ENCODE data around the gene WDR76.

- TF ChIP-seq CTCF (IDR thresholded peaks at IDR 0.05; ENCODE audit: poor library complexity, severe bottlenecking) (no peak), POLR2AphosphoS5 (IDR thresholded peaks at IDR 0.05) (no peak), EZH2 (IDR thresholded peaks at IDR 0.05; ENCODE audit: borderline replicate concordance, insufficient read depth, low read length, poor library complexity, severe bottlenecking) (no peak), REST (IDR thresholded peaks at IDR 0.05; ENCODE audit: borderline replicate concordance) (no peak), TAF1 (IDR thresholded peaks at IDR 0.05; ENCODE audit: low read depth) (no peak), SMC3 (conservative IDR thresholded peaks at IDR 0.05; ENCODE audit: poor library complexity) (no peak), EP300 (conservative IDR thresholded peaks at IDR 0.05; ENCODE audit: poor library complexity, severe bottlenecking) (no peak), RAD21 (conservative IDR thresholded peaks at IDR 0.05) (no peak)
Observed at GRCh38 chr15:43854801-43855200, 28.0 kb downstream of the WDR76 start.

Measured in neural cell (in vitro differentiated cells).